Measurements from ENCODE around the gene RTTN.
"Not testable (repeated sequence)": the region's sequence is repeated elsewhere in the genome, so short reads cannot be mapped to it uniquely, and the experiment has no call there.

RTTN gene

DNA sequence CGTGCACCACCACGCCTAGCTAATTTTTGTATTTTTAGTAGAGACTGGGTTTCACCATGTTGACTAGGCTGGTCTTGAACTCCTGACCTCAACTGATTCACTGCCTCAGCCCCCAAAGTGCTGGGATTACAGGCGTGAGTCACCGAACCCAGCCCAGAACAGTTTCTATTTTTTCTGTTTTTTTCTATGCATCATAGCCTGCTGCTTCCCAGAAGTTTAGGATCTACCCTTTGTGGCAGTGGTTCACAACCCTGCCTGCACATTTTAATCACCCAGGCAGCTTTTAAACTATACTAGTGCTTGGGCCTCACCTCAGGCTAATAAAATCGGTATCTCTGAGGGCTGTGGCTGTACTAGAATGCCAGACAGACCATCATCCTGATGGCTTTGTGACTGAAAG is 43.6 kb upstream of the RTTN start:
- TF ChIP-seq EZH2phosphoT487 (IDR thresholded peaks at IDR 0.05; ENCODE audit: borderline replicate concordance) = no peak
- TF ChIP-seq CTCF (conservative IDR thresholded peaks at IDR 0.05; ENCODE audit: low read length) = no peak
- Histone ChIP-seq H3K36me3 (ENCODE audit: insufficient read depth, low read length) (no peaks in the 10 kb centered on the region), H4K20me1 (ENCODE audit: insufficient read depth, low read length, poor library complexity, severe bottlenecking) (no peaks in the 10 kb centered on the region), H3K4me1 (ENCODE audit: insufficient read depth, low read length, poor library complexity, severe bottlenecking) (no peaks in the 10 kb centered on the region), H3K4me3 (ENCODE audit: low read length, poor library complexity, severe bottlenecking) (no peak overlapping the region), H3K79me2 (ENCODE audit: insufficient read depth, low read length) (no peaks in the 10 kb centered on the region), H3K9ac (ENCODE audit: low read depth, low read length, poor library complexity, severe bottlenecking) (no peak overlapping the region), H3K9me2 (replicated peaks; ENCODE audit: low read depth, low read length) (no peaks in the 10 kb centered on the region; the same call in 1 of the 2 replicates), H3K4me2 (ENCODE audit: low read depth, low read length, poor library complexity, severe bottlenecking) (no peak overlapping the region), H3K27me3 (ENCODE audit: insufficient read depth, low read length, poor library complexity, severe bottlenecking) (no peaks in the 10 kb centered on the region), H2AFZ (ENCODE audit: low read length) (no peak overlapping the region), H3K9me3 (ENCODE audit: insufficient read depth, low read depth, low read length) (no peaks in the 10 kb centered on the region), H3F3A (ENCODE audit: low read depth) (no peaks in the 10 kb centered on the region)

DNA sequence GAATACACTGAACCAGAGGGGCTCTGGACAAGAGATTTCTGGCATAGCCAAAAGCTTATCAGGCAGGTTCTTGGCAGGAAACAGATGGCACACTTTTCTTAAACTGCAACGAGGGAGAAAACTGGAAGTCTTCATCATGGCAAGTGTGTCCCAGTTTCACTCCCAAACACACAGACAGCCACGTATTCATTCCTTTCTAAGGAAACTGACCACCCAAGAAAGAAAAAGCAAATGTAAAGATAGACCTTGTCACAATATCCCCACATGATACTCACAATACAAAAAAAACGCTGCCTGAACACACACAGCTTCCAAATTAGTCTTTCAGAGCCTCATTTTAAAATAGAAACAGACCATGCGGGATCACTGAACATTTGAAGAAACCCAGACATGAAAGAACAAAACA is 40.6 kb upstream of the RTTN start:
- no peaks in the 10 kb centered on the region for H3K36me3 ChIP-seq (ENCODE audit: insufficient read depth, low read length)
- no peak overlapping the region for H3K9ac ChIP-seq (ENCODE audit: low read depth, low read length, poor library complexity, severe bottlenecking)
- no peak overlapping the region for H2AFZ ChIP-seq (ENCODE audit: low read length)
- H3K79me2 ChIP-seq (ENCODE audit: insufficient read depth, low read length) = no peaks in the 10 kb centered on the region
- H3K4me3 ChIP-seq (ENCODE audit: low read length, poor library complexity, severe bottlenecking) = no peak overlapping the region
- no peaks in the 10 kb centered on the region for H3K9me2 ChIP-seq (replicated peaks; ENCODE audit: low read depth, low read length)
- TF ChIP-seq CTCF (conservative IDR thresholded peaks at IDR 0.05; ENCODE audit: low read length) (no peak), EZH2phosphoT487 (IDR thresholded peaks at IDR 0.05; ENCODE audit: borderline replicate concordance) (no peak)
- no peaks in the 10 kb centered on the region for H3K9me3 ChIP-seq (ENCODE audit: insufficient read depth, low read depth, low read length)
- no peaks in the 10 kb centered on the region for H3K27me3 ChIP-seq (ENCODE audit: insufficient read depth, low read length, poor library complexity, severe bottlenecking)
- H4K20me1 ChIP-seq (ENCODE audit: insufficient read depth, low read length, poor library complexity, severe bottlenecking) = no peaks in the 10 kb centered on the region
- no peaks in the 10 kb centered on the region for H3F3A ChIP-seq (ENCODE audit: low read depth)
- no peaks in the 10 kb centered on the region for H3K4me1 ChIP-seq (ENCODE audit: insufficient read depth, low read length, poor library complexity, severe bottlenecking)
- H3K4me2 ChIP-seq (ENCODE audit: low read depth, low read length, poor library complexity, severe bottlenecking) = no peak overlapping the region

GRCh38 chr18:70243131-70243929 is 37.8 kb upstream of the RTTN start:
- H3K4me2 ChIP-seq (ENCODE audit: low read depth, low read length, poor library complexity, severe bottlenecking) = no peak overlapping the region
- no peaks in the 10 kb centered on the region for H3K27me3 ChIP-seq (ENCODE audit: insufficient read depth, low read length, poor library complexity, severe bottlenecking)
- H3K9me3 ChIP-seq (ENCODE audit: insufficient read depth, low read depth, low read length) = no peaks in the 10 kb centered on the region

GRCh38 chr18:70236921-70237320 is 31.4 kb upstream of the RTTN start:
- H3K4me2 ChIP-seq (ENCODE audit: low read depth, low read length, poor library complexity, severe bottlenecking); H3K4me1 ChIP-seq (ENCODE audit: insufficient read depth, low read length, poor library complexity, severe bottlenecking); H3K36me3 ChIP-seq (ENCODE audit: insufficient read depth, low read length); H4K20me1 ChIP-seq (ENCODE audit: insufficient read depth, low read length, poor library complexity, severe bottlenecking); H2AFZ ChIP-seq (ENCODE audit: low read length); H3K79me2 ChIP-seq (ENCODE audit: insufficient read depth, low read length); H3K4me3 ChIP-seq (ENCODE audit: low read length, poor library complexity, severe bottlenecking); H3K9me3 ChIP-seq (ENCODE audit: insufficient read depth, low read depth, low read length); H3K9ac ChIP-seq (ENCODE audit: low read depth, low read length, poor library complexity, severe bottlenecking); H3K27me3 ChIP-seq (ENCODE audit: insufficient read depth, low read length, poor library complexity, severe bottlenecking); H3F3A ChIP-seq (ENCODE audit: low read depth); H3K9me2 ChIP-seq (replicated peaks; ENCODE audit: low read depth, low read length): not testable (repeated sequence)

More at GRCh38 chr18:70243131-70243929, 37.8 kb upstream of the RTTN start:
- Histone ChIP-seq H3K36me3 (ENCODE audit: insufficient read depth, low read length) (no peaks in the 10 kb centered on the region), H3K4me3 (ENCODE audit: low read length, poor library complexity, severe bottlenecking) (no peak overlapping the region), H3K4me1 (ENCODE audit: insufficient read depth, low read length, poor library complexity, severe bottlenecking) (no peaks in the 10 kb centered on the region), H4K20me1 (ENCODE audit: insufficient read depth, low read length, poor library complexity, severe bottlenecking) (no peaks in the 10 kb centered on the region), H3F3A (ENCODE audit: low read depth) (no peaks in the 10 kb centered on the region), H3K79me2 (ENCODE audit: insufficient read depth, low read length) (no peaks in the 10 kb centered on the region), H3K9ac (ENCODE audit: low read depth, low read length, poor library complexity, severe bottlenecking) (no peak overlapping the region), H3K9me2 (replicated peaks; ENCODE audit: low read depth, low read length) (no peaks in the 10 kb centered on the region), H2AFZ (ENCODE audit: low read length) (no peak overlapping the region)
- TF ChIP-seq EZH2phosphoT487 (IDR thresholded peaks at IDR 0.05; ENCODE audit: borderline replicate concordance) (no peak), CTCF (conservative IDR thresholded peaks at IDR 0.05; ENCODE audit: low read length) (no peak)
